ENCODE measurements around the gene TBC1D22B. TPM values are rescaled to one million over a fixed set of nuclear protein-coding genes. Genes with fewer than 3 reads are reported as not detected.

TBC1D22B gene
- total and polyA plus RNA-seq, 2 of the 13 experiments (the other 11 are each of a cell fraction or from before 2014, with no cell fraction given) = 9.7 to 12.9 TPM

- TF ChIP-seq TFE3 (CRISPR knock-in tag; IDR thresholded peaks at IDR 0.05) = peak; percentile 70
- no peak for TF ChIP-seq TRIM22 (IDR thresholded peaks at IDR 0.05)
- no peak for TF ChIP-seq HOXA9 (CRISPR knock-in tag; IDR thresholded peaks at IDR 0.05; ENCODE audit: borderline replicate concordance)
- peak; percentile 63; the same call in 1 of the 2 replicates for TF ChIP-seq MZF1 (CRISPR knock-in tag; IDR thresholded peaks at IDR 0.05; ENCODE audit: borderline replicate concordance)
- peak; percentile 66; the same call in 1 of the 2 replicates for TF ChIP-seq SIN3B (IDR thresholded peaks at IDR 0.05; ENCODE audit: low read length)
- peak; percentile 90; the same call in 1 of the 2 replicates for TF ChIP-seq ZNF891 (CRISPR knock-in tag; IDR thresholded peaks at IDR 0.05)
- TF ChIP-seq ZNF34 (CRISPR knock-in tag; IDR thresholded peaks at IDR 0.05; ENCODE audit: borderline replicate concordance) = peak; percentile 91; the same call in 1 of the 2 replicates
- no peak for TF ChIP-seq NFE2L2 (IDR thresholded peaks at IDR 0.05; ENCODE audit: low read length)
- peak; percentile 83; the same call in 1 of the 2 replicates for TF ChIP-seq ZNF749 (CRISPR knock-in tag; IDR thresholded peaks at IDR 0.05; ENCODE audit: borderline replicate concordance)
- TF ChIP-seq ARID4A (CRISPR knock-in tag; IDR thresholded peaks at IDR 0.05; ENCODE audit: borderline replicate concordance) = peak; percentile 77; the same call in 1 of the 2 replicates
- peak; percentile 89 for TF ChIP-seq GMEB1 (CRISPR knock-in tag; IDR thresholded peaks at IDR 0.05; ENCODE audit: borderline replicate concordance)
- TF ChIP-seq KDM5B (CRISPR knock-in tag; IDR thresholded peaks at IDR 0.05; ENCODE audit: borderline replicate concordance) = peak; percentile 94; the same call in 1 of the 2 replicates
- TF ChIP-seq RBAK (CRISPR knock-in tag; IDR thresholded peaks at IDR 0.05) = no peak
- TF ChIP-seq RORA (CRISPR knock-in tag; IDR thresholded peaks at IDR 0.05) = no peak
- TF ChIP-seq ZNF768 (CRISPR knock-in tag; IDR thresholded peaks at IDR 0.05) = peak; percentile 56; the same call in 1 of the 2 replicates
- no peak for TF ChIP-seq HOXD1 (CRISPR knock-in tag; IDR thresholded peaks at IDR 0.05)
- TF ChIP-seq GTF2F1 (IDR thresholded peaks at IDR 0.05; ENCODE audit: low read length) = no peak
- 0 out of 2 replicates have a peak, but pooled peaks have one; percentile 13 for TF ChIP-seq KDM6A (CRISPR knock-in tag; IDR thresholded peaks at IDR 0.05; ENCODE audit: low read depth)
- no peak for TF ChIP-seq ZNF207 (IDR thresholded peaks at IDR 0.05; ENCODE audit: borderline replicate concordance)
- no peak for TF ChIP-seq NFE2 (CRISPR knock-in tag; IDR thresholded peaks at IDR 0.05)
- 0 out of 2 replicates have a peak, but pooled peaks have one; percentile 9 for TF ChIP-seq PCBP1 (IDR thresholded peaks at IDR 0.05; ENCODE audit: borderline replicate concordance, low read depth, low read length)
Observed at GRCh38 chr6:37257634-37258404, at the start of gene TBC1D22B, which contains the start of gene TMEM217 (continued).

All from HepG2 (cell line).